ENCODE data around the gene LPP. TPM values are rescaled to one million over a fixed set of nuclear protein-coding genes. Genes with fewer than 3 reads are reported as not detected.

The LPP gene
- total and polyA plus RNA-seq, 9 of the 15 experiments (the other 6 are each of a cell fraction or from before 2014, with no cell fraction given) = 0.07 to 0.18 TPM; not detected in 7

DNA sequence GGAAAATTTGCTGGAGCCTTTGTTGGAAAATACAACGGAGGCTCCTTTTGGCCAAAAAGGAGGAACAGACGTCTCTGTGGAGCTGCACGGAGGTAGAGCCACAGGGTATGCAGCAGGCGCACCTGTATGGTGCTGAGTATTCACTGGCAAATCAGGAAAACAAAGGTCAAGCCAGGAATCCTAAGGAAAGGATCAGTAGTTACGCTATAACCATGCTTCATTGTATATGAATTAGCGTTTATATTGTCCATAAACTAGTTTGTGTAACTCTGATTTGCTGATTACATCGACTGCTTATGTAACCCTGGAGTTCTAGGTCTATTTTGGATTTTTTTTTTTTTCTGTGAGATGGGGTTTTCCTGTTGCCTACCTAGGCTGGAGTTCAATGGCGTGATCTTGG lies 45.4 kb downstream of the LPP start:
- no peak for FAIRE-seq

DNA sequence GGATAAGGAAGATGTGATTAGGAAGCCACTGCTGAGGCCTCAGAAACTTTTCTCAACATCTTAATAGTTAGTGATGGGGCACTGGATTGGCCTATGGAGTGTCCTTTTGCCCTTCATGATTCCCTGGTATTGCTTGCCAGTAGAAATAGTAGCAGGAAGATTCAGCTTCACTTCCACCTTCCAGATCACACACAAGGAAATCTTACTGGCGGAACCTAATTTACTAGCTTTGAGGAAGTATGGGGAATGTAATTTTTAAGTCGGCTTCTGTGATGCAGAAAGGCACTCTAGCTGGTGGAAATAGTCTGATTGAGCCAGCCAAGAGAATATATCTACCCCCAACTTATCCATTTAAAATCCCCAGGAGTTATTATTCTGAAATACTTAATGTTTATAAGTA lies 46.5 kb downstream of the LPP start:
- ChIA-PET CTCF (ENCODE audit: low intra/inter-chr PET ratio) (no interaction called here), POLR2A (no interaction called here)
- H3K4me1 ChIP-seq (replicated peaks in 1 of 2; ENCODE audit: control insufficient read depth in 2 of 2, insufficient read depth in 2 of 2, low read length in 2 of 2) = no peaks in the 10 kb centered on the region
- H3K36me3 ChIP-seq (ENCODE audit: control insufficient read depth, insufficient read depth, low read length) = no peaks in the 10 kb centered on the region
- TF ChIP-seq, protein P1, sequence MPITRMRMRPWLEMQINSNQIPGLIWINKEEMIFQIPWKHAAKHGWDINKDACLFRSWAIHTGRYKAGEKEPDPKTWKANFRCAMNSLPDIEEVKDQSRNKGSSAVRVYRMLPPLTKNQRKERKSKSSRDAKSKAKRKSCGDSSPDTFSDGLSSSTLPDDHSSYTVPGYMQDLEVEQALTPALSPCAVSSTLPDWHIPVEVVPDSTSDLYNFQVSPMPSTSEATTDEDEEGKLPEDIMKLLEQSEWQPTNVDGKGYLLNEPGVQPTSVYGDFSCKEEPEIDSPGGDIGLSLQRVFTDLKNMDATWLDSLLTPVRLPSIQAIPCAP (CRISPR knock-in tag; IDR thresholded peaks at IDR 0.05; ENCODE audit: borderline replicate concordance) = no peak
- TF ChIP-seq RBM25 (IDR thresholded peaks at IDR 0.05; ENCODE audit: low read depth, low read length, severe bottlenecking) (no peak), RBFOX2 (IDR thresholded peaks at IDR 0.05; ENCODE audit: low read depth, low read length) (no peak), SRSF3 (IDR thresholded peaks at IDR 0.05; ENCODE audit: insufficient read depth, low read length) (no peak), ZNF124 (CRISPR knock-in tag; IDR thresholded peaks at IDR 0.05) (no peak), MEF2A (IDR thresholded peaks at IDR 0.05; ENCODE audit: control insufficient read depth, low read depth, low read length) (no peak), ZC3H11A (IDR thresholded peaks at IDR 0.05; ENCODE audit: low read depth, low read length) (no peak)
- TF ChIP-seq, protein P2, sequence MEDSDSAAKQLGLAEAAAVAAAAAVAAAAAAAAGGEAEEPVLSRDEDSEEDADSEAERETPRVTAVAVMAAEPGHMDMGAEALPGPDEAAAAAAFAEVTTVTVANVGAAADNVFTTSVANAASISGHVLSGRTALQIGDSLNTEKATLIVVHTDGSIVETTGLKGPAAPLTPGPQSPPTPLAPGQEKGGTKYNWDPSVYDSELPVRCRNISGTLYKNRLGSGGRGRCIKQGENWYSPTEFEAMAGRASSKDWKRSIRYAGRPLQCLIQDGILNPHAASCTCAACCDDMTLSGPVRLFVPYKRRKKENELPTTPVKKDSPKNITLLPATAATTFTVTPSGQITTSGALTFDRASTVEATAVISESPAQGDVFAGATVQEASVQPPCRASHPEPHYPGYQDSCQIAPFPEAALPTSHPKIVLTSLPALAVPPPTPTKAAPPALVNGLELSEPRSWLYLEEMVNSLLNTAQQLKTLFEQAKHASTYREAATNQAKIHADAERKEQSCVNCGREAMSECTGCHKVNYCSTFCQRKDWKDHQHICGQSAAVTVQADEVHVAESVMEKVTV (CRISPR knock-in tag; IDR thresholded peaks at IDR 0.05) = no peak
- DNase-seq (ENCODE audit: extremely low read depth in 1 of 4, low spot score in 3 of 4) (no peak), FAIRE-seq (no peak), ATAC-seq (no peak)
- no peak overlapping the region for H3K27ac ChIP-seq (ENCODE audit: extremely low read depth, low read depth, low read length)
- H3K9ac ChIP-seq (ENCODE audit: insufficient read depth in 1 of 2, low read depth in 2 of 2, low read length in 2 of 2) = no peak overlapping the region
- H3K4me3 ChIP-seq = no peak overlapping the region
- WGBS (ENCODE audit: insufficient coverage, low coverage, missing lambda C conversion rate) = 3% methylated on average over 2 of the region's 2 CpGs
- intact Hi-C loops (cut with micrococcal nuclease) = no loop called here
- no peaks in the 10 kb centered on the region for H4K20me1 ChIP-seq (replicated peaks; ENCODE audit: control insufficient read depth, insufficient read depth, low read length)
- no peak overlapping the region for H2AFZ ChIP-seq (ENCODE audit: low read depth, low read length)
- H3K4me2 ChIP-seq (ENCODE audit: insufficient read depth, low read length) = no peak overlapping the region
- BruUV-seq (replicated peaks) = no TSS peak
- no peaks in the 10 kb centered on the region; a peak in 1 of 5 replicates for H3K27me3 ChIP-seq (ENCODE audit: control insufficient read depth in 2 of 2, insufficient read depth in 2 of 2, low read length in 2 of 2)
- in situ Hi-C loops (cut with MboI) = no loop called here
- no peaks in the 10 kb centered on the region for H3K9me1 ChIP-seq (ENCODE audit: control insufficient read depth, insufficient read depth, low read length)
- H3K9me3 ChIP-seq (replicated peaks; ENCODE audit: control insufficient read depth, insufficient read depth, low read depth, low read length) = no peaks in the 10 kb centered on the region
- H3K79me2 ChIP-seq (ENCODE audit: control insufficient read depth, insufficient read depth, low read length) = no peaks in the 10 kb centered on the region

More for the DNA sequence above, 45.4 kb downstream of the LPP start:
- Histone ChIP-seq H3K4me1 (replicated peaks in 1 of 2; ENCODE audit: control insufficient read depth in 2 of 2, insufficient read depth in 2 of 2, low read length in 2 of 2) (no peaks in the 10 kb centered on the region), H3K9me3 (replicated peaks; ENCODE audit: control insufficient read depth, insufficient read depth, low read depth, low read length) (no peaks in the 10 kb centered on the region), H3K27me3 (ENCODE audit: control insufficient read depth in 2 of 2, insufficient read depth in 2 of 2, low read length in 2 of 2) (no peaks in the 10 kb centered on the region; a peak in 1 of 5 replicates), H2AFZ (ENCODE audit: low read depth, low read length) (no peak overlapping the region), H3K79me2 (ENCODE audit: control insufficient read depth, insufficient read depth, low read length) (no peaks in the 10 kb centered on the region), H4K20me1 (replicated peaks; ENCODE audit: control insufficient read depth, insufficient read depth, low read length) (no peaks in the 10 kb centered on the region), H3K27ac (ENCODE audit: extremely low read depth, low read depth, low read length) (no peak overlapping the region), H3K9ac (ENCODE audit: insufficient read depth in 1 of 2, low read depth in 2 of 2, low read length in 2 of 2) (no peak overlapping the region), H3K9me1 (ENCODE audit: control insufficient read depth, insufficient read depth, low read length) (no peaks in the 10 kb centered on the region), H3K4me3 (no peak overlapping the region), H3K4me2 (ENCODE audit: insufficient read depth, low read length) (no peak overlapping the region), H3K36me3 (ENCODE audit: control insufficient read depth, insufficient read depth, low read length) (no peaks in the 10 kb centered on the region)
- intact Hi-C loops (cut with micrococcal nuclease) = no loop called here
- POLR2A ChIA-PET = interaction anchor here (0.6 kb wide), 2 partner anchors 16 to 814 kb away, joined by 3 to 5 read pairs; no protein-coding TSS in a partner anchor
- no TSS peak for BruUV-seq (replicated peaks)
- TF ChIP-seq, protein P3, sequence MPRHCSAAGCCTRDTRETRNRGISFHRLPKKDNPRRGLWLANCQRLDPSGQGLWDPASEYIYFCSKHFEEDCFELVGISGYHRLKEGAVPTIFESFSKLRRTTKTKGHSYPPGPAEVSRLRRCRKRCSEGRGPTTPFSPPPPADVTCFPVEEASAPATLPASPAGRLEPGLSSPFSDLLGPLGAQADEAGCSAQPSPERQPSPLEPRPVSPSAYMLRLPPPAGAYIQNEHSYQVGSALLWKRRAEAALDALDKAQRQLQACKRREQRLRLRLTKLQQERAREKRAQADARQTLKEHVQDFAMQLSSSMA (CRISPR knock-in tag; IDR thresholded peaks at IDR 0.05) = no peak
- WGBS (ENCODE audit: insufficient coverage, low coverage, missing lambda C conversion rate) = under 1% methylated on average over 8 of the region's 8 CpGs
- in situ Hi-C loops (cut with MboI) = no loop called here
- DNase-seq (ENCODE audit: extremely low read depth in 1 of 4, low spot score in 3 of 4) (no peak), ATAC-seq (no peak)
- CTCF ChIA-PET (ENCODE audit: low intra/inter-chr PET ratio) = no interaction called here

All from K562 (cell line).